HepG2 (cell line): ENCODE measurements around the gene CHD9. TPM values are rescaled to one million over a fixed set of nuclear protein-coding genes. Genes with fewer than 3 reads are reported as not detected.

Experiments
- AGO2 ChIP-seq: fragments of 200-400 bp; formaldehyde crosslinking; optimal IDR thresholded peaks from 2 replicates; pipeline ENCODE3; 2017; ENCODE audit warnings: mild to moderate bottlenecking, low read depth, low read length, moderate library complexity
- AKAP8 ChIP-seq: sonication (generic); formaldehyde crosslinking; IDR thresholded peaks from 2 replicates; pipeline ENCODE4 v1.5.1; 2020; ENCODE audit warnings: mild to moderate bottlenecking, missing genetic modification reagents
- BHLHE40 ChIP-seq: IDR thresholded peaks from 2 replicates; pipeline ENCODE4 v1.6.1; 2011; ENCODE audit warnings: low read length, improper control_type of control experiment
- BRCA1 ChIP-seq: sonication (generic); formaldehyde crosslinking; IDR thresholded peaks from 2 replicates; pipeline ENCODE4 v1.4.0; 2020; ENCODE audit warnings: missing genetic modification reagents
- CCAR2 ChIP-seq: fragments of 200-400 bp; formaldehyde crosslinking; optimal IDR thresholded peaks from 2 replicates; pipeline ENCODE3; 2018; ENCODE audit warnings: low read depth, mild to moderate bottlenecking, low read length, moderate library complexity
- CEBPB ChIP-seq: IDR thresholded peaks from 2 replicates; pipeline ENCODE4 v1.6.1; 2011; ENCODE audit warnings: low read depth, low read length, improper control_type of control experiment, borderline replicate concordance
- CREB3 ChIP-seq: sonication (generic); formaldehyde crosslinking; IDR thresholded peaks from 2 replicates; pipeline ENCODE4 v1.5.0; 2020; ENCODE audit warnings: missing genetic modification reagents
- ERF ChIP-seq: IDR thresholded peaks from 2 replicates; pipeline ENCODE4 v1.6.1; 2018; ENCODE audit warnings: missing biosample characterization, missing genetic modification reagents
- ETS1 ChIP-seq: sonication (generic); formaldehyde crosslinking; IDR thresholded peaks from 2 replicates; pipeline ENCODE4 v1.4.0; 2020; ENCODE audit warnings: missing genetic modification reagents
- GMEB2 ChIP-seq: IDR thresholded peaks from 2 replicates; pipeline ENCODE4 v1.6.1; 2016; ENCODE audit warnings: missing biosample characterization, missing genetic modification reagents, low read depth
- IKZF5 ChIP-seq: IDR thresholded peaks from 2 replicates; pipeline ENCODE4 v1.6.1; 2018; ENCODE audit warnings: missing genetic modification reagents, mild to moderate bottlenecking, missing compliant biosample characterization
- MEF2D ChIP-seq: sonication (generic); formaldehyde crosslinking; IDR thresholded peaks from 2 replicates; pipeline ENCODE4 v1.5.1; 2020; ENCODE audit warnings: mild to moderate bottlenecking, missing genetic modification reagents
- ONECUT2 ChIP-seq: sonication (generic); formaldehyde crosslinking; IDR thresholded peaks from 2 replicates; pipeline ENCODE4 v1.4.0; 2020; ENCODE audit warnings: missing genetic modification reagents
- TGIF2 ChIP-seq: IDR thresholded peaks from 2 replicates; pipeline ENCODE4 v1.6.1; 2016; ENCODE audit warnings: control low read depth, missing compliant biosample characterization
- ZBTB4 ChIP-seq: sonication (generic); formaldehyde crosslinking; IDR thresholded peaks from 2 replicates; pipeline ENCODE4 v1.4.0; 2020; ENCODE audit warnings: missing genetic modification reagents, mild to moderate bottlenecking, borderline replicate concordance
- ZNF20 ChIP-seq: sonication (generic); formaldehyde crosslinking; IDR thresholded peaks from 2 replicates; pipeline ENCODE4 v1.4.0; 2020; ENCODE audit warnings: mild to moderate bottlenecking, moderate library complexity, missing genetic modification reagents
- ZNF230 ChIP-seq: sonication (generic); formaldehyde crosslinking; IDR thresholded peaks from 2 replicates; pipeline ENCODE4 v1.4.0; 2020; ENCODE audit warnings: mild to moderate bottlenecking, missing genetic modification reagents
- ZNF329 ChIP-seq: sonication (generic); formaldehyde crosslinking; IDR thresholded peaks from 2 replicates; pipeline ENCODE4 v1.9.0; 2021; ENCODE audit warnings: low read depth, mild to moderate bottlenecking, missing genetic modification reagents
- ZNF607 ChIP-seq: sonication (generic); formaldehyde crosslinking; IDR thresholded peaks from 2 replicates; pipeline ENCODE4 v1.5.1; 2020; ENCODE audit warnings: missing genetic modification reagents, mild to moderate bottlenecking, borderline replicate concordance
- ZNF674 ChIP-seq: sonication (generic); formaldehyde crosslinking; IDR thresholded peaks from 2 replicates; pipeline ENCODE4 v1.5.0; 2020; ENCODE audit warnings: low read depth, mild to moderate bottlenecking, missing genetic modification reagents
- ZSCAN30 ChIP-seq: sonication (generic); formaldehyde crosslinking; IDR thresholded peaks from 2 replicates; pipeline ENCODE4 v1.5.0; 2020; ENCODE audit warnings: mild to moderate bottlenecking, missing genetic modification reagents
- polyA plus RNA-seq, 8 experiments: library from polyadenylated mRNA; depleted of rRNA in 3 of 8; stranded (reverse) in 7 of 8; unstranded in 1 of 8; fragments of >200 nt; fragmentation: Illumina TruSeq in 4 of 8; extraction: Trizol in 4 of 8; gene quantifications; 2 replicates each; pipeline versions ENCODE4 v1.2.1 to v1.2.3, GENCODE V29; 2011 to 2016; ENCODE audit warnings: low read depth in 4 of 8, missing spikeins in 1 of 8, mixed read lengths in 1 of 8; ENCODE audit not compliant: insufficient read depth in 1 of 8
- total RNA-seq, 5 experiments: library from RNA; depleted of rRNA; stranded (reverse); fragments of >200 nt; fragmentation: Illumina TruSeq; extraction: Trizol; gene quantifications; 2 replicates each; pipeline ENCODE4 v1.2.3, GENCODE V29; 2016; ENCODE audit warnings: low read depth in 1 of 5
- TF ChIP-seq, protein P1 (sequence below): sonication (generic); formaldehyde crosslinking; IDR thresholded peaks from 2 replicates; pipeline ENCODE4 v1.4.0; 2020; ENCODE audit warnings: missing genetic modification reagents

CHD9 gene
- total and polyA plus RNA-seq, 2 of the 13 experiments (the other 11 are each of a cell fraction or from before 2014, with no cell fraction given), result 23.4 to 27.7 TPM

DNA sequence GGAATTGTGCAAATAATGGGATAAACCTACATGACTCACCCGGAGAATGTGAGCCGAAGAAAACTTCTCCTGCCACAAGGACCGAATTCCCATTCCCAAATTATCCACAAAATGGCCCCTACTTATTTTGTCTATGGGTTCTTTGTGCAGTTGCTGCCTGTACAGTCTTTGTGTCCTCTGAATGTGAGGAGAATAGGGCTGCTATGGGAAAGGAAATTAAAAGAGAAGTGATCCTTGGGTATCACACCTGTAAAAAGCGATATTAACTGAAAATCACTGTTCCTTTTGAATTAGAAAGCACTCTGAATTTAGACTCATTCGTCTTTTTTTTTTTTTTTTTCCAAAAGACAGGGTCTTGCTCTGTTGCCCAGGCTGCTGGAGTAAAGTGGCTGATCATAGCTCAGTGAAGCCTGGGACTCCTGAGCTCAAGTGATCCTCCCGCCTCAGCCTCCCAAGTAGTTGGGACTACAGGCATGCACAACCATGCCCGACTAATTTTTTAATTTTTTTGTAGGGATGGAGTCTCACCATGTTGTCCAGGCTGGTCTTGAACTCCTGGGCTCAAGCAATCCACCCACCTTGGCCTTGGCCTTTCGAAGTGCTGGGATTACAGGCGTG, 45.4 kb downstream of the CHD9 start (continued):
- TF ChIP-seq, protein P1, sequence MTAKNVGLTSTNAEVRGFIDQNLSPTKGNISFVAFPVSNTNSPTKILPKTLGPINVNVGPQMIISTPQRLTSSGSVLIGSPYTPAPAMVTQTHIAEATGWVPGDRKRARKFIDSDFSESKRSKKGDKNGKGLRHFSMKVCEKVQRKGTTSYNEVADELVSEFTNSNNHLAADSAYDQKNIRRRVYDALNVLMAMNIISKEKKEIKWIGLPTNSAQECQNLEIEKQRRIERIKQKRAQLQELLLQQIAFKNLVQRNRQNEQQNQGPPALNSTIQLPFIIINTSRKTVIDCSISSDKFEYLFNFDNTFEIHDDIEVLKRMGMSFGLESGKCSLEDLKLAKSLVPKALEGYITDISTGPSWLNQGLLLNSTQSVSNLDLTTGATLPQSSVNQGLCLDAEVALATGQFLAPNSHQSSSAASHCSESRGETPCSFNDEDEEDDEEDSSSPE (CRISPR knock-in tag), result no peak
- TF ChIP-seq CREB3, result peak; percentile 12; the same call in 1 of the 2 replicates
- no peak for TF ChIP-seq ZNF20
- no peak for TF ChIP-seq ZNF329 (CRISPR knock-in tag)
- TF ChIP-seq ETS1, result no peak
- TF ChIP-seq CEBPB, result peak; percentile 23; the same call in 1 of the 2 replicates
- TF ChIP-seq MEF2D (CRISPR knock-in tag), result no peak
- TF ChIP-seq ZSCAN30 (CRISPR knock-in tag), result no peak
- TF ChIP-seq ZNF230, result no peak
- no peak for TF ChIP-seq IKZF5 (CRISPR knock-in tag)
- no peak for TF ChIP-seq AGO2
- no peak for TF ChIP-seq ONECUT2 (CRISPR knock-in tag)
- TF ChIP-seq ZNF607 (CRISPR knock-in tag), result no peak
- 0 out of 2 replicates have a peak, but pooled peaks have one; percentile 0 for TF ChIP-seq BHLHE40
- no peak for TF ChIP-seq GMEB2
- no peak for TF ChIP-seq TGIF2 (CRISPR knock-in tag)
- no peak for TF ChIP-seq AKAP8 (CRISPR knock-in tag)
- TF ChIP-seq ZNF674, result no peak
- TF ChIP-seq CCAR2, result no peak
- no peak for TF ChIP-seq ERF (CRISPR knock-in tag)
- TF ChIP-seq ZBTB4 (CRISPR knock-in tag), result no peak
- TF ChIP-seq BRCA1 (CRISPR knock-in tag), result no peak
